Erythroblast (primary cell): Measurements from ENCODE around the gene CYSRT1.

Experiments used
- DNase-seq, 2 experiments: peaks; one replicate each; lab custom pipeline; 2025; lab: John Stamatoyannopoulos, UW
- GATA1 ChIP-seq: IDR thresholded peaks from 2 replicates; pipeline ENCODE4 v1.6.1; 2011; ENCODE audit warnings: low read depth, mild to moderate bottlenecking, control low read depth, low read length, moderate library complexity
- POLR2A ChIP-seq: IDR thresholded peaks from 2 replicates; pipeline ENCODE4 v1.6.1; 2011; ENCODE audit warnings: mild to moderate bottlenecking, low read length

Gene CYSRT1

DNA sequence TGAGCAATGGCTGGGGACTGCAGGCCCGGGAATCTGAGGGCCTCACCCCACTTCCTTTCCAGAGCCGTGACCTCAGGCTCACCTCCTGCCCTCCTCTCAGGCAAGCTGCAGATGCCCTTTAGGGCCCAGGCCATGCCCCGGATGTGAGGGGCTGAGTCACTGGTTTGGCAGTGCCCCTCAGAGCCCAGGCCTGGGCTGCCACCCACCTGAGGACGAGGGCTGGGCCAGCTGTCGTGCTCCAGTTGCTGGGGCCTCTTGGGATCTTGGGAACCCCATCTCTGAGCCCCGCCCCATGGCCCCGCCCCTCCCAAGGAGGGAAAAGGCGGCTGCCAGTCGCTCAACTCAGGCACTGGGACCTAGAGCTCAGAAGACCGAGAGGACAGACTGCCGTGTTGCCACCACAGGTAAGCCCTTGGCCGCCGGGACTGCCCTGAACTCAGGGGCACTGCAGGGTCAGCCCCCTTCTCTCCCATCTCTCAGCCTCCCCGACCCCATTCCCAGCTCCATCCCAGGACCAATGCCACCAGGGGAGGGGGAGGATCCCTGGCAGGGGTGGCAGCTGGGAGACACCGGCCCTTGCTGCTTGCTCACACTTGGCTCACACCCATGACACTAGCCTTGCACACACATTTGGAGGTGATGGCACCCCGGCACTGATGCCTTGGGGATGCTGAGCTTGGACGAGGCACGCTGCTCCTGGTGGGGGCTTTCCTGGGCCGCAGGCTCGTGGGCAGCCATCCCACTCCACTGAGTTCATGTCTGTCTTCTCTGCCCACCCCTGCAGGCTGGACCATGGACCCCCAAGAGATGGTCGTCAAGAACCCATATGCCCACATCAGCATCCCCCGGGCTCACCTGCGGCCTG is at the start of gene CYSRT1:
Gene CYSRT1 (plus strand): TSS at position 345 of the 865 bp plus-strand sequence. CDS start 448 bp downstream, at position 793.
- no peak for DNase-seq
- TF ChIP-seq POLR2A = no peak

DNA sequence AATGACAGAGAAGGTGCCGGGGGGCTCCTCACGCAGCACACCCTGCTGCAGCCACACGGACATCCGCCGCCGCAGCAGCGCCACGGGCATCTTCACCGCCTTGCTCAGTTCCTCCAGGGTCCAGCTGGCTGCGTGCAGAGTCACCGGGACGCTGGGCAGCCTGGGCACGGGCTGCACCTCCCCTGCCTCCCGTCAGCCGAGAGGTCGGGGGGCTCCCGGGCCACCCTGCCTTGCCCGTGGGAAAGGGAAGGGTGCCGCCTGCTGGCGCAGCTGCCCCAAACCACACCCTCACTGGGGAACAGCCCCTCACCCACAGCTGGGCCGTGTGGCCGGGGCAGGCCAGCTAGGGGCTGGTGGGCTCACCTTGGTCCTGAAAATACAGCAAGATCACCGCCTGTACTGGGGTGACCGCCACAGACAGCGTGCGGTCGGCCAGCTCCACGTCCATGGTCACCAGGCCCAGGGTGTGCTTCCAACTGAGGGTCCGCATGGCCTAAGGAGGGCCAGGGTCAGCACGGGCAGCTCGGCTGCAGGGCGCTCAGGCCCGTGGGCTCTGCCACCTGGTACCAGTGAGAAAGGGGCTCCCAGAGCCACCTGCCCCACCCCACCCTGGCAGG is 49.5 kb upstream of the CYSRT1 start:
- no peak for TF ChIP-seq POLR2A
- TF ChIP-seq GATA1 = no peak
- no peak for DNase-seq

- TF ChIP-seq GATA1 = no peak
- TF ChIP-seq POLR2A = peak; percentile 30
- peak; percentile 50 to 59 for DNase-seq
These were observed 48.4 kb upstream of the CYSRT1 start for GRCh38 chr9:137176302-137177182.

DNA sequence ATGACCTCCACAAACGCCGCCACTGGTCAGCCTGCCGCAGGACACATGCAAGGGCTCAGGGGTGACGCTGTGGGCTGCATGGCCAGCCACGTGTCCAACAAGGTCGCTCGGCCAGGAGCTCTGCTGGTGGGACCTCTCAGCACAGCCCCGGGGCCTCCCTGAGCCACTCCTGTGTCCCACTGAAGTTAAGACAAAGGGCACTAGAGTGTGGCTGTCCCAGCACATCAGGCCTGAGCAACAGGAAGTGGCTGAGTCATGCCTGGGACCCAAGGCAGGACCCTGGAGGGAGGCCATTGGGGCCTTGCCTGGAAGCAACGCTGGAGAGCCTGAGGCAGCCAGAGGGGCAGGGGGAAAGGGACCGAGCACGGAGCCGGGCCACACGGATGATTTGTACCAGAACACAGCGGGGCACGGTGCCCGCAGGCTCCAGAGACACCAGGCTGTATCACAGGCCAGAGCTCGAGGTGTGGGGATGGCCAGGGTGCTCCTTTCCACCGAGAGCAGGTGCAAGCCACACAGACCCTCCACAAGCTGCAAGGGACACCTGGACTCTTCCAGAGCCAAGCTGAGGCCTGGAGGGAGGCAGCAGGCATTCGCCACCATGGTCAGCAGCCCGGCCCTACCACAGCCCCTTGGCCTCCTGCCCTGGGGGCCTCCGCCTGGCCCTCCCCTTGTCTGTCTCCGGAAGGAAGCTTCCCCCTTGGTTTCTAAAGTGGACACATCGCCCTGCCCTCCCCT is 46.6 kb upstream of the CYSRT1 start:
- no peak for TF ChIP-seq POLR2A
- no peak for TF ChIP-seq GATA1
- DNase-seq = no peak

GRCh38 chr9:137178939-137179630 is 45.9 kb upstream of the CYSRT1 start:
- TF ChIP-seq POLR2A (no peak), GATA1 (no peak)
- no peak for DNase-seq

- DNase-seq = no peak
- TF ChIP-seq GATA1 = no peak
- no peak for TF ChIP-seq POLR2A
These were observed 45.2 kb upstream of the CYSRT1 start for GRCh38 chr9:137179761-137180160.

DNA sequence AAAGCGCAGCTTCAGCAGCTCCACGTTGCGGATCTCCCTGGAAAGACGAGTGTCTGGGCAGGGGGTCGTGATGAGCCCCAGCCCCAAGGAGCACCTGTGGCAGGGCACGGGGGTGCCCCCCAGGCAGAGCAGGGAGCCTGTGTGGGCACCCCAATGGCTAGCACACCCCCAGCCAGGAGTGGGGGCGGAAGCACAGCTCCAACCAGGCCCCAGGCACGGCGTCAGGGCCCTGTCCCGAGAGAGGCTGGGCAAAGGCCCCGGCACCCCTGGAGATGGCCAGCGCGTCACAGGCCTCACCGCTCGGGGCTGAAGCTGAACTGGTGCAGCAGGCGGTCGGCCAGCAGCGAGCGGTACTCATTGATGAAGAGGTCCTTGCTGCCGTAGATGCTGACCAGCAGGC is 44.5 kb upstream of the CYSRT1 start:
- TF ChIP-seq GATA1 (no peak), POLR2A (no peak)
- no peak for DNase-seq

DNA sequence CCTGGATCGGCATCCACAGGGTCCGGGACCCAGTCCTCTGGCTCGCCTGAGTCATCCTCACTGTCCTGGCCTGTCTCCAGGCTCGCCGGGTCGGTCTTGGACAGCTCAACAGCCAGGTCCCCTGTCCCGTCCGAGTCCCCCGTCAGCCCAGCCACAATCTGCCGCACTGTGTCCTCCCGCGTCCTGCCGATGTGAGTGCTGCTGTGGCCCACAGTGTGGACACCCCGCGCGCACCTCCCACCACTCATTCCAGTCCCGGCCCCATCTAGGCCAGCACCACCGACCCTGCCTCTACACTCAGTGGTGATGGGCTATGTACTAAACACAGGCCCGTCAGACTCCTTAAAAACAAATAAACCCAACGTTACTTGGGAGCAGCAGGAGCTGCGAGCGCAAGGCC is 43.3 kb upstream of the CYSRT1 start:
- DNase-seq = no peak
- TF ChIP-seq GATA1 (no peak), POLR2A (no peak)

GRCh38 chr9:137182836-137183235 is 42.1 kb upstream of the CYSRT1 start:
- no peak for DNase-seq
- TF ChIP-seq POLR2A = no peak
- TF ChIP-seq GATA1 = no peak

GRCh38 chr9:137183980-137184595 is 40.9 kb upstream of the CYSRT1 start:
- DNase-seq = no peak
- TF ChIP-seq POLR2A (no peak), GATA1 (no peak)

DNA sequence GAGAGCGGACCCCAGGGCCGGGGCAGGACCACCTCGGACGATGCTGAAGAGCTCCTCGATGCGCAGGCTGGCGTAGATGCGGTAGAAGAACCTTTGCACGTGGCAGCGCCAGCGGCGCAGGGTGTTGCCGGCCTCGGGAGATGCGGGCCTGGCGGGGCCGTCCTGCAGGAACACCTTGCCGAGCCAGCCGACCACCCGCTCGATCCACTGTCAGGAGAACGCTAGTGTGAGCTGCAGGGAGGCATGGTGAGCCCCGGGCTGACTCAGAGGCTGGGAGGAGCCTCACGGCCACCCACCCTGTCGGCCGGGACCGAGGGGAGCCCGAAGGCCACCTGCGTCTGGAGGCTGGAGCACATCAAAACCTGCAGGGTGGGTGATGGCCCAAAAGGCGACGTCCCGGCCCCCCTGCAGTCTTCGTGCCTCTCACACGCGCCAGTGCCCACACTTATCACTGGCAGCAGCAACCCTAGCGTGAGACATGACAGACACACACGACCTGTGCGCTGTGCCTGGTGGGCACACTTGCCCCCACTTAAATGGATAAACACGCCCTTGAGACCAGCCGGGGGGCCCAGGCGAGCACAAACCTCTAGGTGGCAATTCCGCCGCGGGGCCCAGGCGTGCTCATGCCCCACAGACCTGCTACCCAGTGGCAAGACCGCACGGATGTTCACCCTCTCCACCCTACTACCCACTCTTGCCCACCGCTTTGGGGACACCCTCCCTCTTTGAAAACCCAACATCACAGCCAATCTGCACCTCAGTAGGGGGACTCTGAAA is 39.9 kb upstream of the CYSRT1 start:
- TF ChIP-seq POLR2A (no peak), GATA1 (no peak)
- DNase-seq = no peak
